ENCODE measurements around the gene PDGFD.

Gene PDGFD

GRCh38 chr11:104098555-104098954 is 65.4 kb downstream of the PDGFD start:
- Histone ChIP-seq H2AFZ (ENCODE audit: low read depth, low read length) (no peak overlapping the region), H3K27me3 (ENCODE audit: insufficient read depth, low read length) (no peaks in the 10 kb centered on the region), H3K4me3 (ENCODE audit: low read length) (no peak overlapping the region), H3K9me3 (ENCODE audit: low read length) (no peaks in the 10 kb centered on the region), H3K36me3 (ENCODE audit: insufficient read depth, low read length) (no peaks in the 10 kb centered on the region), H3K4me1 (ENCODE audit: insufficient read depth, low read length) (no peaks in the 10 kb centered on the region)

GRCh38 chr11:104098132-104098531 is 65.8 kb downstream of the PDGFD start:
- Histone ChIP-seq H3K4me1 (ENCODE audit: insufficient read depth, low read length) (no peaks in the 10 kb centered on the region), H3K36me3 (ENCODE audit: insufficient read depth, low read length) (no peaks in the 10 kb centered on the region), H2AFZ (ENCODE audit: low read depth, low read length) (no peak overlapping the region), H3K4me3 (ENCODE audit: low read length) (no peak overlapping the region), H3K27me3 (ENCODE audit: insufficient read depth, low read length) (no peaks in the 10 kb centered on the region), H3K9me3 (ENCODE audit: low read length) (no peaks in the 10 kb centered on the region)

- H3K27me3 ChIP-seq (ENCODE audit: insufficient read depth, low read length), result no peaks in the 10 kb centered on the region
- no peak overlapping the region for H3K4me3 ChIP-seq (ENCODE audit: low read length)
- no peaks in the 10 kb centered on the region for H3K4me1 ChIP-seq (ENCODE audit: insufficient read depth, low read length)
- H2AFZ ChIP-seq (ENCODE audit: low read depth, low read length), result no peak overlapping the region
- H3K36me3 ChIP-seq (ENCODE audit: insufficient read depth, low read length), result no peaks in the 10 kb centered on the region
- no peaks in the 10 kb centered on the region for H3K9me3 ChIP-seq (ENCODE audit: low read length)
Measured at GRCh38 chr11:104096900-104097299, 67.0 kb downstream of the PDGFD start.

DNA sequence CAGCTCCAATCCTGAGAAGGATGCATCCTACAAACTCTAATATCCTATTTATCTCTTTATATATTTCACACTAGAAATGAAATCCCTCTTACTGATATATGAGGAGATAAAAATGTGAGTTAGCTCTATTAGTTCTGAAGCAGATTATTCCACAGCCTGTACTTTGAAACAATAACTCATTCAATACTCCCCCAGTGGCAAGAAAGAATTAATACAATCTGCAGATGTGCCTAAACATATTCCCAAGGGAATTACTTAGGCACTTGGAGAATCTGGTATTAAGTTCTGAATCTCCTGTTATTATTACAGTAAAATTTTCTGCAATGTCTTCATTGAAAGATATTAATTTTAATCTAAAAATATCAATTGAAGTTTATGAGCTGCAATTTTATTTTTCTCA is 68.2 kb downstream of the PDGFD start:
- H2AFZ ChIP-seq (ENCODE audit: low read depth, low read length), result no peak overlapping the region

DNA sequence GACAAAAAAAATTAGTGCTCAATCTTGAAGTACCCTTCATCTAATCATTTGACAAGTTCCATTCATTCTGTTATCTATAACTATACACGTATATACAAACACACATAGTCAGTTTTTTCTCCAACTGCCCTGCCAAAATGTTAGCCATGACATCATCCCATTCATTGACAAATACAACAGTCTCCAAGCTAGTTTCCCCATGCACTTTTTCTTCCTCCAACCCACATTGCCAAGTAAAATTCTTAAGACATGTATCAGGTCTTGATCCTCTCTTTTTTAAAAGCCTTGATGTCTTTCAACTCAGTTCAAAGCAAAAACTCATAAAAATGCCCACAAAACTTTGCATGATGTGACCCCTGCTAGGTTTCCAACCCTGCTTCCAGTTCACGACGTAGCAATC is 69.4 kb downstream of the PDGFD start:
- H3K4me1 ChIP-seq (ENCODE audit: insufficient read depth, low read length), result no peaks in the 10 kb centered on the region
- no peak overlapping the region for H2AFZ ChIP-seq (ENCODE audit: low read depth, low read length)
- no peak overlapping the region for H3K4me3 ChIP-seq (ENCODE audit: low read length)
- no peaks in the 10 kb centered on the region for H3K27me3 ChIP-seq (ENCODE audit: insufficient read depth, low read length)
- no peaks in the 10 kb centered on the region for H3K36me3 ChIP-seq (ENCODE audit: insufficient read depth, low read length)
- no peaks in the 10 kb centered on the region for H3K9me3 ChIP-seq (ENCODE audit: low read length)

More for the DNA sequence above, 68.2 kb downstream of the PDGFD start:
- no peaks in the 10 kb centered on the region for H3K4me1 ChIP-seq (ENCODE audit: insufficient read depth, low read length)
- H3K27me3 ChIP-seq (ENCODE audit: insufficient read depth, low read length), result no peaks in the 10 kb centered on the region
- no peaks in the 10 kb centered on the region for H3K9me3 ChIP-seq (ENCODE audit: low read length)
- H3K4me3 ChIP-seq (ENCODE audit: low read length), result no peak overlapping the region
- H3K36me3 ChIP-seq (ENCODE audit: insufficient read depth, low read length), result no peaks in the 10 kb centered on the region

DNA sequence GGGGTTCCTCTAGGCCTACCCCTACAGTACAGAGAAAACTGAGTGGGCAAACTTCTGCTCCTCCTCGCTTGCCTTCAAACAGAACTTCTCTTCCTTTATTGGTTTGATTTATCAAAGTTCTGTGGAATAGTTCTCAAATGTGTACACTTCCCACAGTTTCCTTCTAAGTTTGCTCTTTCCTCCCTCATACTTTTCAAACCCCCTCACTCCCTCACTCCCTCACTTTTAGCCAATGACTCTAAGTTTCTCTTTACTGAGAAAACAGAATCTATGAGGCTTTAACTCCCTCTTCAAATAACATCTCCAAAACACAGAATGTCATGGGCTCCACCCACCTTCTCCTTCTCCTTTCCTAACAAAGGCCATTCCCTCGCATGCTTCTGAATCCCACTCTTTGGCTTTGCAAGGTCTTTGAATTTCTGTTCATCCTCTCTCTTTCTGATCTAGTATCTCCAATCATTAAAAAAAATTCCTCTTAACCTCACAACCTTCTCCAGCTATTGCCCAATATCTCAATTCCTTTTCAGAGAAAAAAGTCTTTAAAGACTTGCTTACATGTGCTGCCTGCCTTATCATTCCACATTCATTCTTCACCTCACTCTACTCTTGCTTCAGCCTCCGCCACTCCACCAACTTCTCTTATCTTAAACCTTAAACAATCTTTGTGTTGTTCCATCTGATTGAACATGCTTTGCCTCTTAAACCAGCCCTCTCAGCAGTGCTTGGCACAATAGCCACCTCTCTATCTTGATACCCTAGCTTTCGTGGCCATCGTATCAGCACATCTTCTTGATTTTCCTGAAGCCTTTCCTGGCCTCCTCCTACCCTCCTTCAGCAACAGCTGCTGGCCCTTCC is 70.3 kb downstream of the PDGFD start:
- H3K9me3 ChIP-seq (ENCODE audit: low read length), result no peaks in the 10 kb centered on the region

DNA sequence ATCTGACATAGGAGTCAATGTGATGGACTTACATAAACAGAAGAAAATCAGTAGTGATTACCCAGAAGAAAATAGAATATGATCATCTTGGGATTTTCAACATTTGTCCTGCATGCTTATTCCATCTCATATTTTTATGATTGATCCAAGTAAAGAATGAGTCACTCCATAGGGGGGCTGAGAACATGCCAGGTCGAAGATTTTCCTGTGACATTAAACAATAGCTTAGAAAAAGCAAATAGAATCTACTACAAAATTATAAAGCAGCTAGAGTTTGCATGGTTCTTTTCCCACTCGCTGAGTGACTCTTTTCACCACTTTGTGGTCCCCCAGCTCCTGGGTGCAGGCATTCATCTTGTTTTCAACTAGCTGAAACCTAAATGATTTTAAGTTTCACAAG is 71.2 kb downstream of the PDGFD start:
- Histone ChIP-seq H3K36me3 (ENCODE audit: insufficient read depth, low read length) (no peaks in the 10 kb centered on the region), H3K4me3 (ENCODE audit: low read length) (no peak overlapping the region), H3K4me1 (ENCODE audit: insufficient read depth, low read length) (no peaks in the 10 kb centered on the region), H3K27me3 (ENCODE audit: insufficient read depth, low read length) (no peaks in the 10 kb centered on the region), H2AFZ (ENCODE audit: low read depth, low read length) (no peak overlapping the region), H3K9me3 (ENCODE audit: low read length) (no peaks in the 10 kb centered on the region)

More for the DNA sequence above, 70.3 kb downstream of the PDGFD start:
- H3K36me3 ChIP-seq (ENCODE audit: insufficient read depth, low read length), result no peaks in the 10 kb centered on the region
- H3K27me3 ChIP-seq (ENCODE audit: insufficient read depth, low read length), result no peaks in the 10 kb centered on the region
- no peaks in the 10 kb centered on the region for H3K4me1 ChIP-seq (ENCODE audit: insufficient read depth, low read length)
- H3K4me3 ChIP-seq (ENCODE audit: low read length), result no peak overlapping the region
- no peak overlapping the region for H2AFZ ChIP-seq (ENCODE audit: low read depth, low read length)

- Histone ChIP-seq H2AFZ (ENCODE audit: low read depth, low read length) (no peak overlapping the region), H3K27me3 (ENCODE audit: insufficient read depth, low read length) (no peaks in the 10 kb centered on the region), H3K4me3 (ENCODE audit: low read length) (no peak overlapping the region), H3K36me3 (ENCODE audit: insufficient read depth, low read length) (no peaks in the 10 kb centered on the region), H3K4me1 (ENCODE audit: insufficient read depth, low read length) (no peaks in the 10 kb centered on the region), H3K9me3 (ENCODE audit: low read length) (no peaks in the 10 kb centered on the region)
Measured at GRCh38 chr11:104091281-104092096, 72.5 kb downstream of the PDGFD start.

DNA sequence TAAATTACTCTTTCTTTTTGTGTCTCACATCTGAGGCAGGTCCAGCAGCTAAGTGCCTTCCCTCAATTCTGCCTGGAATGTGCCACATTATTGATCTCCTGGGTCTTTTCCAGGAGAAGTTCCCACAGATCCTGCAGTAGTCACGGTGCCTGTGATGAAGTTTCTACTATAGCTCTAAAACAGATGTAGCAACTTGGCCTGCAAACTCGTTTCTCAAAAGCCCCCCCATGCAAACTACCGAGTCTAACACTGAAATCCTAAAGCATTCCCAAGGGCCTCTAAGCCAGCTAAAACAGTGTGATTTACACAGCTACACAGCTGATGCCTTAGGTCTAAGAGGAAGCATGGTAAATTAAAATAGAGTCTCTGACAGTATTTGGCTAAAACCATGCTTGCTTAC is 73.2 kb downstream of the PDGFD start:
- Histone ChIP-seq H3K9me3 (ENCODE audit: low read length) (no peaks in the 10 kb centered on the region), H2AFZ (ENCODE audit: low read depth, low read length) (no peak overlapping the region), H3K4me1 (ENCODE audit: insufficient read depth, low read length) (no peaks in the 10 kb centered on the region), H3K27me3 (ENCODE audit: insufficient read depth, low read length) (no peaks in the 10 kb centered on the region), H3K36me3 (ENCODE audit: insufficient read depth, low read length) (no peaks in the 10 kb centered on the region), H3K4me3 (ENCODE audit: low read length) (no peak overlapping the region)

DNA sequence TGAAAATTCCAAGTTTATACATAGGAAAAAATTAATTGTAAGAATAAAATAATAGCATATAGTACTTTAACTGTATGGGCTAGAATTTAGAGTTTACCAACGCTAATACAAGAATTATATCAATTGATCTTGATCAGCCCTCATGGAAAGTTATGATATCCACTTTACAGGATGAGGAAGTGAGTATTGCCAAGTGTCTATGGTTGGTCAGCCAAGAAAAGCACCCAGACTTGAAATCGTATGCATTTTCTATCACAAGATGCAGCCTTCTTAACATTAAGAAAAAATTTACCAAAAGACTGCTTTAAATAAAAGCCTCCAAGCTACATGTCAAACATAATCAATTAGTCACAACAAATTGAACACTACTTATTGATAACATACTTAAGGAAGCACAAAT is 74.5 kb downstream of the PDGFD start:
- Histone ChIP-seq H2AFZ (ENCODE audit: low read depth, low read length) (no peak overlapping the region), H3K4me3 (ENCODE audit: low read length) (no peak overlapping the region), H3K4me1 (ENCODE audit: insufficient read depth, low read length) (no peaks in the 10 kb centered on the region), H3K27me3 (ENCODE audit: insufficient read depth, low read length) (no peaks in the 10 kb centered on the region), H3K36me3 (ENCODE audit: insufficient read depth, low read length) (no peaks in the 10 kb centered on the region), H3K9me3 (ENCODE audit: low read length) (no peaks in the 10 kb centered on the region)

DNA sequence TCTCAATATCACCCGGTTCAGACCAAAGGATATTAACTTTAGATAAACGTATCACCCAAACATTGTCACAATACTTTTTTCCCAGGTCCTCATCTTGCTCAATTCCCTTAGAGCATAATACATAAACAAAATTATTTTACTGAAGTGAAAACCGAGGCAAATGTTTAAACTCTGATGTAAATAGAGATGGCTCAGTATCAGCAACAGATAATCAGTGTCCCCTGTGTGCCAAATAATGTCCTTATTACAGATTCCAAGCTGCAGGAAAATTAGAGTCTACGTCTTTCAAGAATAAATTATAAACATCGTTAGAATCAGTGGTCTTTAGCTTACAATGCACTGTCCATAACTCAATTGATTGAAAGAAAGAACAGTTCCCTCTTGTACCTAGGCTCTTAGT is 77.3 kb downstream of the PDGFD start:
- Histone ChIP-seq H2AFZ (ENCODE audit: low read depth, low read length) (no peak overlapping the region), H3K27me3 (ENCODE audit: insufficient read depth, low read length) (no peaks in the 10 kb centered on the region), H3K4me3 (ENCODE audit: low read length) (no peak overlapping the region), H3K36me3 (ENCODE audit: insufficient read depth, low read length) (no peaks in the 10 kb centered on the region), H3K4me1 (ENCODE audit: insufficient read depth, low read length) (no peaks in the 10 kb centered on the region), H3K9me3 (ENCODE audit: low read length) (no peaks in the 10 kb centered on the region)

- Histone ChIP-seq H3K27me3 (ENCODE audit: insufficient read depth, low read length) (no peaks in the 10 kb centered on the region), H3K4me1 (ENCODE audit: insufficient read depth, low read length) (no peaks in the 10 kb centered on the region), H3K36me3 (ENCODE audit: insufficient read depth, low read length) (no peaks in the 10 kb centered on the region), H3K4me3 (ENCODE audit: low read length) (no peak overlapping the region), H2AFZ (ENCODE audit: low read depth, low read length) (no peak overlapping the region), H3K9me3 (ENCODE audit: low read length) (no peaks in the 10 kb centered on the region)
Measured at GRCh38 chr11:104078995-104079394, 85.0 kb downstream of the PDGFD start.

- no peak overlapping the region for H3K4me3 ChIP-seq (ENCODE audit: low read length)
- H3K27me3 ChIP-seq (ENCODE audit: insufficient read depth, low read length), result no peaks in the 10 kb centered on the region
- no peaks in the 10 kb centered on the region for H3K9me3 ChIP-seq (ENCODE audit: low read length)
- H3K36me3 ChIP-seq (ENCODE audit: insufficient read depth, low read length), result no peaks in the 10 kb centered on the region
- H3K4me1 ChIP-seq (ENCODE audit: insufficient read depth, low read length), result no peaks in the 10 kb centered on the region
- no peak overlapping the region for H2AFZ ChIP-seq (ENCODE audit: low read depth, low read length)
Measured at GRCh38 chr11:104078245-104078644, 85.7 kb downstream of the PDGFD start.

All from neuron (in vitro differentiated cells).